ENCODE results near the gene UBR1.
"Not testable (repeated sequence)": the region's sequence is repeated elsewhere in the genome, so short reads cannot be mapped to it uniquely, and the experiment has no call there.

Gene UBR1

GRCh38 chr15:43052860-43053259, 53.0 kb downstream of the UBR1 start:
- no peak for TF ChIP-seq CTCF (IDR thresholded peaks at IDR 0.05; ENCODE audit: control extremely low read depth, extremely low read depth, low read depth, missing control alignments)
- ChIA-PET POLR2A (interaction anchor here (0.6 kb wide), 1 partner anchor 54 kb away, joined by 3 read pairs; no protein-coding TSS in a partner anchor), CTCF (no interaction called here)
- no peak for DNase-seq (ENCODE audit: extremely low spot score)

- CTCF ChIA-PET: no interaction called here
- no peak for TF ChIP-seq CTCF (IDR thresholded peaks at IDR 0.05; ENCODE audit: control extremely low read depth, extremely low read depth, low read depth, missing control alignments)
Observed at GRCh38 chr15:43048935-43049334, 56.9 kb downstream of the UBR1 start.

GRCh38 chr15:43046484-43046883, 59.4 kb downstream of the UBR1 start:
- ChIA-PET CTCF (interaction anchor here (2.0 kb wide), 1 partner anchor 11 kb away, joined by 7 read pairs; no protein-coding TSS in a partner anchor), POLR2A (no interaction called here)
- TF ChIP-seq CTCF (IDR thresholded peaks at IDR 0.05; ENCODE audit: control extremely low read depth, extremely low read depth, low read depth, missing control alignments): no peak

More at GRCh38 chr15:43048935-43049334, 56.9 kb downstream of the UBR1 start:
- POLR2A ChIA-PET: no interaction called here
- DNase-seq (ENCODE audit: extremely low spot score): no peak

GRCh38 chr15:43042885-43043284, 63.0 kb downstream of the UBR1 start:
- ChIA-PET POLR2A (no interaction called here), CTCF (interaction anchor here (0.8 to 1.4 kb wide), 5 partner anchors 17 to 182 kb away, joined by 3 to 5 read pairs (median 3); no protein-coding TSS in a partner anchor)
- TF ChIP-seq CTCF (IDR thresholded peaks at IDR 0.05; ENCODE audit: control extremely low read depth, extremely low read depth, low read depth, missing control alignments): no peak
- DNase-seq (ENCODE audit: extremely low spot score): no peak

More at GRCh38 chr15:43046484-43046883, 59.4 kb downstream of the UBR1 start:
- DNase-seq (ENCODE audit: extremely low spot score): no peak

GRCh38 chr15:43041085-43041484, 64.8 kb downstream of the UBR1 start:
- DNase-seq (ENCODE audit: extremely low spot score); POLR2A ChIA-PET; CTCF ChIA-PET: not testable (repeated sequence)

GRCh38 chr15:43035240-43035639, 70.6 kb downstream of the UBR1 start:
- DNase-seq (ENCODE audit: extremely low spot score); POLR2A ChIA-PET; CTCF ChIA-PET: not testable (repeated sequence)

- POLR2A ChIA-PET: no interaction called here
- no peak for TF ChIP-seq CTCF (IDR thresholded peaks at IDR 0.05; ENCODE audit: control extremely low read depth, extremely low read depth, low read depth, missing control alignments)
- DNase-seq (ENCODE audit: extremely low spot score): no peak
Observed at GRCh38 chr15:43029476-43029875, 76.4 kb downstream of the UBR1 start.

GRCh38 chr15:43025150-43025549, 80.7 kb downstream of the UBR1 start:
- no peak for TF ChIP-seq CTCF (IDR thresholded peaks at IDR 0.05; ENCODE audit: control extremely low read depth, extremely low read depth, low read depth, missing control alignments)
- CTCF ChIA-PET: no interaction called here
- DNase-seq (ENCODE audit: extremely low spot score): no peak
- POLR2A ChIA-PET: no interaction called here

More at GRCh38 chr15:43029476-43029875, 76.4 kb downstream of the UBR1 start:
- CTCF ChIA-PET: interaction anchor here (0.8 kb wide), 1 partner anchor 42 kb away, joined by 3 read pairs; no protein-coding TSS in a partner anchor

GRCh38 chr15:43014671-43015070, 91.2 kb downstream of the UBR1 start:
- CTCF ChIA-PET; POLR2A ChIA-PET; DNase-seq (ENCODE audit: extremely low spot score): not testable (repeated sequence)
